COLO668 (cell line): Measurements from ENCODE around the gene UGT1A10.
"Not testable (repeated sequence)": the region's sequence is repeated elsewhere in the genome, so short reads cannot be mapped to it uniquely, and the experiment has no call there.

ENCODE experiments used
- DNase-seq: peaks from one replicate; lab custom pipeline; 2025; ENCODE audit not compliant: unreplicated experiment; lab: John Stamatoyannopoulos, UW

The UGT1A10 gene

DNA sequence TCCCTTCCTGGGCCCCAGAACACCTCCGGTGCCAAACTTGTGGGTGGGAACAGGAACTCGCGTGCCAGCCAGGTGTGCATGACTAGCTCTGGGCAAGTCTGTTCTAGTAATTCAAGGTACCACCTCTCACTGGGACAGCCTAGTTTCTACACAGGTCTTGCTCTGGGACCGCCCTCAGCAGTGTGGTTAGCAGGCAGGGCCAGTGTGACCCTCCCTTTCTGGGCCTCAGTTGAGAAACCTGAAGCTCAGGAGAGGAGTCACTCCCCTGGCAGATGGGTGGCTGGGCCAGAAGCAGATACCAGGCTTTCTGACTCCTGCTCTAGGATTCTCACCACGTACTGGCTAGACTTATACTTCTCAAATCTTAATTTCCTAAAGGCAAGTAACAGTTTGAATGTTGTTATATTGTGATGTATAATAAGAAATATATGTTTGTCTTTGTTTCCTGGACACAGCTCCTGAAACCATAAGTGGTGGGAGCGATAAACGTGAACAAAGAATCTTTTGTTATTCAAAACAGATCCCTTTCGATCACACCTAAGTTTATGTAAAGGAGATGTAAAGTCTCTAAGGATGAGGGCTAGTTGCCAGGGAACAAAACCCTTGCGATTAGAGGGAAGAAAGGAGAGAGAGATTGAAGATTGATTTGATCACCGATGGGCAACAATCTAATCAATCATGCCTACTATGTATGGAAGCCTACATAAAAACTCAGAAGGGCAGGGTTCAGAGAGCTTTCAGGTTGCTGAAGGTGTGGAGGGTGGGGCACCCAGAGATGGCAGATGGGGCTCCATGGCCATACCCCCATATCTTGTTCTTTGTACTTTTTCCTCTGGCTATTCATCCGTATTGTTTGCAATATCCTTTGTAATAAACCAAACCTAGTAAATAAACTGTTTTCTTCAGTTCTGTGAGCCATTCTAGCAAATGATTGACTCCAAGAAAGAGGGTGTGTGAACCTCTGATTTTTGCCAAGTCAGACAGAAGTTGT, 55.5 kb downstream of the UGT1A10 start:
- no peak for DNase-seq

DNA sequence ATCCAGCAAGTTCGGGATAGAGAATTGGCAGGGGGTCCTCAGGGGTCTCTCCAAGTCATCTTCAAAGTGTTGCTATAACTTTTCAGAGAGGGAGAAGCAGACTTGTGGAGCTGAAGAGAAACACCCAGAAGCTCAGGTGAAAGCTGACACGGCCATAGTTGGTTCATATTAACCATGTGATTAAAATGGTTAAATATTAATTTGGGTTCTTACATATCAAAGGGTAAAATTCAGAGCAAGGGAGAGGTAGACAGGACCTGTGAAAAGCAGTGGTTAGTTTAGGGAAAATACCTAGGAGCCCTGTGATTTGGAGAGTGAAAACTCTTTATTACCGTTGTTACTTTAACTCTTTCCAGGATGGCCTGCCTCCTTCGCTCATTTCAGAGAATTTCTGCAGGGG, 56.4 kb downstream of the UGT1A10 start, which contains the start of gene UGT1A6:
UGT1A6 (plus strand) TSS at position 243 of the 400 bp plus-strand sequence; CDS start at position 358, 115 bp downstream.
- DNase-seq, result no peak

DNA sequence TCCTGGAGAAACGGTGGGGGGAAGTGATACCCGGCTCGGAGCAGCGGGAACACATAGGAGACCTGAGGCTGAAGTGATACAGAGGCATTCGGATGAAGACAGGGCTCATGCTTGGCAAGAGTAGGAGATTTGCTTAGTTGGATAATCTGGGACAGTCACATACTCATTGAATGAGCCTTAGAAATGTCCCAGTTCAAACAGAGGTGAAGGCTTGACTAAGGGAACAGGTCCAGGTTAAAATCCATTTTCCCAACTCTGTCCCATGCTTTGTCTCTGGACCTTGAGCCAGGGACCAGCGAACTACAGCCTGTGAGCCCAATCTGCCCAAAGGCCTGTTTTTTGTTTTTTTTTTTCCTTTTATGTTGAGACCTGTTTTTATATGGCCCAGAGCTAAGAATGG, 57.7 kb downstream of the UGT1A10 start:
- no peak for DNase-seq

DNA sequence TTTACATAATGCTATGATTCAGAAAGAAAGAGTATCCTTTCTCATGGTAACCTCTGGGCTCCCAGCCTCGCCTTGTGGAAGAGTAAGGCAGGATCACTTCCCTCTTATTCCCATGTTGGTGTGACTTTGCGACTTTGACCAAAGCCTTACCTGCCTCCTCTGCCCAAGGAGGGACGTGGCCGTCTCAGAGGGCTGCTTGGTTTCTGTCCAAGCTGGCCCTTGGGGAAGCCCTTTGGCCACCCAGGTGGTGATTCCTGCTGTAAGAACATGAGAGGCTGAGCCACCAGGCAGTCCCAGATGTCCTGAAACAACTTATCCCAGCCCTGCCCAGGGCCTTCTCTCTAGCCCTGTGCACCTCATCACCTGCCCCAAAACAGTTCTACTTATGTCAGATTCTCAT, 62.5 kb downstream of the UGT1A10 start:
- DNase-seq, result no peak

DNA sequence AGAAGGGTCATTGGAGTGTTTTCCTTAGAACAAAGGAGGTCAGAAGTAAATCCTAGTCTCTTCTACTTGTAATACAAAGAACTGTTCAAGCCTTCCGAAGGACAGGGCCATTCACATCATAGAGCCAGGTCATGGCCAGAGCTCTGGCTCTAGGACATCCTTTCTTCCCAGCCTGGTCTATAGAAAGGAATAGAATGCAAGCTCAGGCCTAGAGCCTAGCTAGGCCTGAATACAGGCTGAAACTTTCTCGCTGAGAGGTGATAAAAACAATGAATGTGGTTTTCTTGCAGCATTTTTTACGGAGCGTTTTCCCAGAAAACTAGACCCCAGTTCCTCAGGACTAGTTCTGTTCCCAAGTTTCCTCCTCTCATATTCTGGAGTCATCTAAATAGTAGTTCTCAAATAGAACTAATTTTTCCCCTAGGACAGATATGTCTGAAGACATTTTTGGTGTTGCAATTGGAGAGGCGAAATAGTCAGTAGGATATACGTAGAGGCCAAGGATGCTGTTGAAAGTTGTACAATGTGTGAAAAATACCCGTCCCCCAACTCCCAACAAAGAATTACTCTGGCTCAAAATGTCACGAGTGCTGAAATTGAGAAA, 63.3 kb downstream of the UGT1A10 start:
- no peak for DNase-seq

DNA sequence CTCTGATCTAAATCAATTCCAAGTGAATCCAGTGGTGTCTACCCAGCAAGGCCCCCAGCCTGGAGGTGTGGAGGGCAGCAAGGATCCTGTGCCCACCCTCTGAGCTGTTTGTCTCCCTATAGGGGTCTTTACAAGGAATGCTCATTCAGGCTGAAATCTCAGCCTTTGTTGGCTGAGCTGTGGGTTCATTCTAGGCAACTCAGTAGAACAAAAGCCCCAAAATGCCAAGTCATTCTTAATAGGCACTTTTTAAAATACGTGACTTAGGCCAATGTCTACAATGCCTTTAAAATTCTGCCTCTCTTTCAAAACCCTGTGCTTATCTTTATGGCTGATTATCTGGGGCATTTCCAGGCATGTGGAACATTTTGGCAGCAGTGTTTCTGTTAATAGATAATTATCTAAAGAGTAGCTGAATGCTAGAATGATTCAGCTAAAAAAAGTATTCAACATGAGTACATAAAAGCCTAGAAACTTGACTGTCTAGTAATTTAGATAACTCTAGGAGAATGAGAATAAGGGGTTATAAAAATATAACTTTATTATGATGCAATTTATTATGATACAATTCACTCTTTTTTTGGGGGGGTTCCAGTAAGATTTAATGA, 63.9 kb downstream of the UGT1A10 start:
- DNase-seq, result no peak

DNA sequence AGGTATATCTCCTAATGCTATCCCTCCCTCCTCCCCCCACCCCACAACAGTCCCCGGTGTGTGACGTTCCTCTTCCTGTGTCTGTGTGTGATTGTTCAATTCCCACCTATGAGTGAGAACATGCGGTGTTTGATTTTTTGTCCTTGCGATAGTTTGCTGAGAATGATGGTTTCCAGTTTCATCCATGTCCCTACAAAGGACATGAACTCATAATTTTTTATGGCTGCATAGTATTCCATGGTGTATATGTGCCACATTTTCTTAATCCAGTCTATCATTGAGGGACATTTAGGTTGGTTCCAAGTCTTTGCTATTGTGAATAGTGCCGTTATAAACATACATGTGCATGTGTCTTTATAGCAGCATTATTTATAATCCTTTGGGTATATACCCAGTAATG, 64.6 kb downstream of the UGT1A10 start:
- DNase-seq, result not testable (repeated sequence)

DNA sequence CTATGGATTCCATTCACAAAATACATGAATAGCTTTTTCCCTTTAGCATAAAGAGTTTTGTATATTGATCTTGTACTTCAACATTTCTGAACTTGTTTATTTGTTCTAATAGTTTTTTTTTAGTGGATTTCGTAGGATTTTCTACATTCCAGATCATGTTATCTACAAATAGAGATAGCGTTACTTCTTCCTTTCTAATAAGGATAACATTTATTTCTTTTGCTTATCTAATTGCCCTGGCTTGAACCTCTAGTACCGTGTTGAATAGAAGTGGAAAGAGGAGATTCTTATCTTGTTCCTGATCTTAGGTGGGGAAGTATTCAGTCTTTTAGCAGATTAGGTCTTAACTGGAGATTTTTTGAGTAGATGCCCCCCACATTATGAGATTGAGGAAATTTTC, 66.0 kb downstream of the UGT1A10 start:
- no peak for DNase-seq

DNA sequence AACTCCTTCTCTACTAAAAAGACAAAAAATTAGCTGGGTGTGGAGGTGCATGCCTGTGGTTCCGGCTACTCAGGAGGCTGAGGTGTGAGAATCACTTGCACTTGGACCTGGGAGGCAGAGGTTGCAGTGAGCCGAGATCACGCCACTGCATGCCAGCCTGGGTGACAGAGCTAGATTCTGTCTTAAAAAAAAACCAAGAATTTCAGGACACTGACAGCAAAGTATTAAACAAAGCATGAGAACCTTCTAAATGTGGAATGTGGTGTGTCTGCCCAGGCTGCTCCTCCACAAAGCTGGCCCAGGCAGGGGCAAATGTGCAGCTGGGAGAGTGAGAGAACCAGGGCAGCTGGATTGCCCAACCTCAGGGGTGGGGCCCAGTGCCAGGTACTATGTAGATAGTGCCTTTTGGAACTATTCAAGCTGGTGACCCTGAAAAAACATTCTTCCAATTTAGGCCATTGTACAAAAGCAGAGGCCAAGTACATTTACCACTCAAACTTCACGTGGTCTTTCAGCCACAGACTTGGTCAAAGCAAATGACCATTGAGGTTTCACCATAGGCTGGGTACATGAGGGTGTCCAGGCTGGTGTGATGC, 69.8 kb downstream of the UGT1A10 start:
- DNase-seq, result no peak

DNA sequence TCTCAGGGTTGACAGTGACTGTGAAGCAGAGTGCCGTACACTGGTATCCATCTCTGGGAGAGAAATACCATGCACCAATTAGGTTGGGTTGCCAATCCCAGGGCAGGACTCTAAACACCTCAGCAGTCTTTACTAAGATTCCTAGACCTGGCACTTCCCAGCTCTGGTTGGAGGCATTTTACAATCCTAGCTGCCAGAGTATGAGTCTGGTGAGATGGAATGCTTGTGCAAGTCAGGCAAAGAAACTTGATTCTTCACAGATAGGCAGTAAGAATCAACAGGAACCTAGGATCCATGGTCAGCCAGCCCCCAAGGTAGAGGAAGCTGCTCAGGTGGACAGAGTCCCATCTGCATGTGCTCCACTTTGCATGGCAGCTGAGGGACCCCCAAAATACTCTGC, 70.5 kb downstream of the UGT1A10 start:
- DNase-seq, result no peak

DNA sequence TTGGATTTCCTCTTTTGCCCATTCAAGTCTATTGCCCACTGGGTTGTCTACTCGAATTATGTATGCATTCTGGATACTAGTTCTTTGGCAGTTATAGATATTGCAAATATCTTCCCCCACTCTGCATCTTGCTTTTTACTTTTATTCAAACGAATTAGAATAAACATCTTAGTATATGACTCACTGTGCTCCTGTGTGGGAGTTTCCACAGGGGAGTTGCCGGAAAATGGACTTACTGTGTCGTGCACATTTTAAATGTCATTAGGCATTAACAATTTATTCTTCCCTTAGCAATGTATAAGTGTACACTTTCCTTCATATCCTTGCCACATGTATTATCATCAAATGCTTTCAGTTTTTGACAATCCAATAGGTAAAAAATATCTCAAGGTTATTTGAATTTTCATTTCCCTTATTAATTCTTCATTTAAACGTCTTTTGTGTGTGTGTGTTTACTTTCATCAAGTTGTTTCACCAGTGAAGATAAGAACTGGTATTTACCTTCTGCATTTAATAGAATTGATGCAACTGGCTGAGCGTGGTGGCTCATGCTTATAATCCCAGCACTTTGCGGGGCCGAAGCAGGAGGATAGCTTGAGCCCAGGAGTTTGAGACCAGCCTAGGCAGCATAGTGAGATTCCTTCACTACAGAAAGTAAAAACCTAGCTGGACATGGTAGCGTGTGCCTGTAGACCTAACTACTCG, 71.8 kb downstream of the UGT1A10 start:
- no peak for DNase-seq

DNA sequence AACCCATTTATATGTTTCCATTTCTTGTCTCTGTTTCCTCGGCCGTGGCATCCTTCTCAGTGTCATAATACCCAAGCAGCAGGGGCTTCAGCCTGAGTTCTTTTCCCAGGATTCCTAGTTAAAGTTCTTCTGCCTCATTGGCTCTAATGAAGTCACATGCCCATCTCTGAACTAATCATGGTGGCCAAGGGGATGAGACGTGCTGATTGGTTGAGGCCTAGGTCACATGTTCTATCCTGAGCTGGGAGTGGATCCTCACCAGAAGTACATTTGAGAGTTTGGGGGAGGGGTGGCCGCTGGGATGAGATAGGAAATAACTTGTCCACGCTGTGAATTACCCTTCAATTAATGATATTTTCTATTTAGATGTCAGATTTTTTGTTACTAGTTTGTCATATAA, 72.7 kb downstream of the UGT1A10 start:
- no peak for DNase-seq

DNA sequence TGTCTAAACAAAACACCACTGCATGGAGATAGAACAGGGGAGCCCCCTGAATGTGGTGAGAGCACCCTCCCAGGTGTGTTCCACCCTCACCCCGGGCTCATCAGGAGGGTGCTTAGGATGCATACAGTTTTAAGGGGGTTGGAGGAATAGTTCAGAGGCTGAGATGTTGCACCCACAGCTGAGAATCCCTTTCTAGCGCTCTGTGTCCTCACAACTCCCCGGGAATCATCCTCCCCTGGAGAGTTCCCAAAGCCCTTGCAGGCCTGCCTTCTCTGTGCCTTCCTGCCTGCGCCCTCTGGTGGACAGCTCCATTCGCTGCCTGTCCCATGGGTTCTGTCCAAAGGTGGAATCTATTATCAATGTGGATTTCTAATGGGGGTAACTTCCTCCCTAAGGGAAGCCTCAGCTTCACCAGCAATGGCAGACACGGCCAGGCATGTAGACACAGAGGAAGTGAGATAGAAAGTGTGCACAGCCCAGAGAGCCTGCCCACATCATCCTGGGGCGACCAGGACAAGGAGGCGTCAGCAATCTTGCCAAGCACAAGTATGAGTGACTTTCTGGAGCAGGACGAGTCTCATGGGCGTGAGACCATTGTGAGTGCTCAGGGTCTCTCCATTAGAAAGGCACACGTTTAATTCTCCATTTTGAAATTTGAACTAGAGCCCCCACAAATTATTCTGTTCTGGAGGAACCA, 75.2 kb downstream of the UGT1A10 start:
- DNase-seq, result peak; percentile 74

DNA sequence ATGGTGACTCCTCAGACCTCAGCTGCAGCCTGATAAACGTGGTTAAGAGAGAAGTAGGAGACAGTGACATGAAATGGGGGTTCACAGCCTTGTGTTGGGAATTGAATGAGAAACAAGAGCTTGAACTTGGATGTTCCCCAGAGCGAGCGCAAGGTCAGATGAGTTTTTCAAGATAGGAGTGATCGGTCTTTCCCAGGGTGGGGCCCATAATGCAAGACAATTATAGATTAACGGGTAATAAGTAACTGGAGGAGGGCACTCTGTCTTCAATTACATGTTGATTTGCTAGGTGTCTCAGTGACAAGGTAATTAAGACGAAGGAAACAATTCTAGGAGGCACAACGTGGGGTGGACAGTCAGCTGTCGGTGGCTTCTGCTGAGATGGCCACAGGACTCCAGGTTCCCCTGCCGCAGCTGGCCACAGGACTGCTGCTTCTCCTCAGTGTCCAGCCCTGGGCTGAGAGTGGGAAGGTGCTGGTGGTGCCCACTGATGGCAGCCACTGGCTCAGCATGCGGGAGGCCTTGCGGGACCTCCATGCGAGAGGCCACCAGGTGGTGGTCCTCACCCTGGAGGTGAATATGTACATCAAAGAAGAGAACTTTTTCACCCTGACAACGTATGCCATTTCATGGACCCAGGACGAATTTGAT, 76.5 kb downstream of the UGT1A10 start, which contains the start of gene UGT1A5:
UGT1A5 (plus strand) TSS at position 297 of the 651 bp plus-strand sequence; CDS start at position 382, 85 bp downstream.
- DNase-seq, result no peak

DNA sequence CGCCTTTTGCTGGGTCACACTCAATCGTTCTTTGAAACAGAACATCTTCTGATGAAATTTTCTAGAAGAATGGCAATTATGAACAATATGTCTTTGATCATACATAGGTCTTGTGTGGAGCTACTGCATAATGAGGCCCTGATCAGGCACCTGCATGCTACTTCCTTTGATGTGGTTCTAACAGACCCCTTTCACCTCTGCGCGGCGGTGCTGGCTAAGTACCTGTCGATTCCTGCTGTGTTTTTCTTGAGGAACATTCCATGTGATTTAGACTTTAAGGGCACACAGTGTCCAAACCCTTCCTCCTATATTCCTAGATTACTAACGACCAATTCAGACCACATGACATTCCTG, 77.0 kb downstream of the UGT1A10 start:
- DNase-seq, result no peak

DNA sequence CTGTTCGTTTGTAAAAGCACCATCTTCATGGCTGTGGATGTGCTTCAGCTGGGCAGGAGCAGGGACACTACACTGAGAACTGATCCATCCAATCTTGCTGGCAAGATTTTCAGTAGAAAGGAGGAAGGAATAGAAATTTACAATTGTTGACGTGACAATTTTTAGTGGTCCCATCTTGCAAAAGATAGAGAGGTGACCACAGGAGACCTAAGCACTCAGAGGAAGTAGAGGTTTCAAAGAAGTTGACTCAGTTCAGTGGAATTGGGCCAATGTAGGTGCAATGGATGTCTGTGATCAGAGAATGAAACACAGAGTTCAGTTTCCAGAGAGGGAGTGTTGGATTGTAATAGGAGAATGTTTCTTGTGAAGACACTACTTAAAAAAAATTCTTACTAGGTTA, 77.9 kb downstream of the UGT1A10 start:
- DNase-seq, result no peak

DNA sequence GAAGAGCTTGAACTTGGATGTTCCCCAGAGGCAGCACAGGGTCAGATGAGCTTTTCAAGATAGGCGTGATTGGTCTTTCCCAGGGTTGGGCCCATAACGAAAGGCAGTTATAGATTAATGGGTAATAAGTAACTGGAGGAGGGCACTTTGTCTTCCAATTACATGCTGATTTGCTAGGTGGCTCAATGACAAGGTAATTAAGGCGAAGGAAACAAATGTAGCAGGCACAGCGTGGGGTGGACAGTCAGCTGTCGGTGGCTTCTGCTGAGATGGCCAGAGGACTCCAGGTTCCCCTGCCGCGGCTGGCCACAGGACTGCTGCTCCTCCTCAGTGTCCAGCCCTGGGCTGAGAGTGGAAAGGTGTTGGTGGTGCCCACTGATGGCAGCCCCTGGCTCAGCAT, 82.3 kb downstream of the UGT1A10 start, which contains the start of gene UGT1A4:
UGT1A4 (plus strand) TSS at position 185 of the 400 bp plus-strand sequence; CDS start at position 270, 85 bp downstream.
- no peak for DNase-seq

DNA sequence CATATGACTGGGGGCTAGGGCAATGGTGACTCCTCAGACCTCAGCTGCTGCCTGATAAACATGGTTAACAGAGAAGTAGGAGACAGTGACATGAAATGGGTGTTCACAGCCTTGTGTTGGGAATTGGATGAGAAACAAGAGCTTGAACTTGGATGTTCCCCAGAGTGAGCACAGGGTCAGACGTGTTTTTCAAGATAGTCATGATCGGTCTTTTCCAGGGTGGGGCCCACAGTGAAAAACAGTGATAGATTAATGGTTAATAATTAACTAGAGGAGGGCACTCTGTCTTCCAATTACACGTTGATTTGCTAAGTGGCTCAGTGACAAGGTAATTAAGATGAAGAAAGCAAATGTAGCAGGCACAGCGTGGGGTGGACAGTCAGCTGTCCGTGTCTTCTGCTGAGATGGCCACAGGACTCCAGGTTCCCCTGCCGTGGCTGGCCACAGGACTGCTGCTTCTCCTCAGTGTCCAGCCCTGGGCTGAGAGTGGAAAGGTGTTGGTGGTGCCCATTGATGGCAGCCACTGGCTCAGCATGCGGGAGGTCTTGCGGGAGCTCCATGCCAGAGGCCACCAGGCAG, 92.6 kb downstream of the UGT1A10 start, which contains the start of gene UGT1A3:
UGT1A3 (plus strand) TSS at position 320 of the 579 bp plus-strand sequence; CDS start at position 405, 85 bp downstream.
- DNase-seq, result no peak
